HG03469 (cell line): ENCODE results near the gene CCSER1.
"Not testable (repeated sequence)": the region's sequence is repeated elsewhere in the genome, so short reads cannot be mapped to it uniquely, and the experiment has no call there.

Experiments used
- ATAC-seq: cut with Tn5 transposase; IDR thresholded peaks from one replicate; pipeline ENCODE4 v1.9.1; 2021; ENCODE audit warnings: mild to moderate bottlenecking, moderate library complexity, moderate number of reproducible peaks; ENCODE audit not compliant: unreplicated experiment

The CCSER1 gene

GRCh38 chr4:90798948-90799347 is 671.8 kb downstream of the CCSER1 start:
- no peak for ATAC-seq

GRCh38 chr4:90799895-90800294 is 672.7 kb downstream of the CCSER1 start:
- no peak for ATAC-seq

DNA sequence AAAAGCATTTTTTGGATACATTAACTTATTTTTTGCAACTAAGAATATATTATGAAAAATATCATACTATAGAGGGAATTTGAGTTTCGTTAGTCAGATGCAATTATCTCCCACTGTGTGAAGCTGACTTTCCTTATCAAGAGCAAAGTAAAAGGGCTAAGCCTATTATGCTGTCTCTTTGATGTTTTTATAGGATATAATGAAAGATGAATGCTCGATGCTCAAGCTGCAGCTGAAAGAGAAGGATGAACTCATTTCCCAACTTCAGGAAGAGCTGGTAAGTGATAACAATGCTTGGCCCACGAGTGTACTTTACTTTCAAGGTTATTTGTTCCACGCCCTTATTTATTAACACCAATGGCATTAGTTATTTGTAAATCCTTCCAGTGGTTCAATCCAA is 688.4 kb downstream of the CCSER1 start:
- ATAC-seq = no peak

- no peak for ATAC-seq
Observed at GRCh38 chr4:90816754-90817153, 689.6 kb downstream of the CCSER1 start.

GRCh38 chr4:90824266-90825150 is 697.3 kb downstream of the CCSER1 start:
- ATAC-seq = no peak

- ATAC-seq = no peak
Observed at GRCh38 chr4:90825849-90826248, 698.7 kb downstream of the CCSER1 start.

DNA sequence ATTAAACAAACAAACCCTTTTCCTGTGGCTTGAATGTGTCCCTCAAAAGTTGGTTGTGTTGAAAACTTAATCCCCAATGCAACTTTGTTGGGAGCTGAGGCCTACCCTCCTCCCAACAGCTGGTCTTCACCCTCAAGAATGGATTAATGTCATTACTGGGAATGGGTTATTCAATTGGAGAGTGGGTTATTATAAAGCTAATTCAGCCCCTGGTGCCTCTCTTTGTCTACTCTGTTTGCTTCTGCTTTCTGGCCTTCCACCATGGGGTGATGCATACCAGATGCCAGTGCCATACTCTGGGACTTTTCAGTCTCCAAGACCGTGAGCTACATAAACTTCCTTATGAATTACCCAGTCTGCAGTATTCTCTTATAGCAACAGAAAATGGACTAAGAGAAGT is 706.5 kb downstream of the CCSER1 start:
- no peak for ATAC-seq

DNA sequence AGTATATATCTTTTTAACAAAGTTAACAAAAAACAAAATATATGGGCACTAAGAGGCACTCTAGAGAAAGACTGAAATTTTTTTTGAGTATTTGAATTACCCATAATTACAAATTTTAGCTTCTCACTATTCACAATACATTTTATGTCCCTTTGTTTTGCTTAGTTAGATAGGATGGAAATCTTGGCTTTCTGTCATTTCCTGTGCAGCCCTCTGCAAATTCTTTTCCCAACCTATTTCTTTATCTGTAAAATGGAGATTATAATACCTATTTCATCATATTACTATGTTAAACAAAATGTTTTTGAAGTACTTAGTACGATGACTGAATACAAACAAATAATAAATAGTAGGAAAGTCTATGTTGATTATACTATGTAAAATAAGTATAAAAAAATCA is 710.0 kb downstream of the CCSER1 start:
- no peak for ATAC-seq

DNA sequence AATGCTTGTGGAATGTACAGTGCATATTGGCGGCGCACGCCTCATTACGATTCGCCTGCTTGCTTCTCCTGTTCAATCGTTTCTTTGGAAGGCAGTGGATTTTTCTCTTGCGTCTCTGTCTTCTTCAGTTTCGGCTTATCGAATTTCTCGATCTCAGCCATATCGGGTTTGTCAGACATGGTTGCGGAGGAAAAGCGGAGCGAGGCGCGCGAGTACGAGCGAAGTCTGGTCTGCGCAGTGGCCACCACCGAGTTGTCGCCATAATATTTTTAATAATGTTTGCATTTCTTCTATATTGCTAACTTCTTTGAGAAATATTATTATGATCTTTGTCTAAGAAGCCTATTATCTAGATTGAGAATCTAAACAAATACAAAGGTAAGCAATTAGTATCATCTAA is 711.7 kb downstream of the CCSER1 start:
- not testable (repeated sequence) for ATAC-seq

DNA sequence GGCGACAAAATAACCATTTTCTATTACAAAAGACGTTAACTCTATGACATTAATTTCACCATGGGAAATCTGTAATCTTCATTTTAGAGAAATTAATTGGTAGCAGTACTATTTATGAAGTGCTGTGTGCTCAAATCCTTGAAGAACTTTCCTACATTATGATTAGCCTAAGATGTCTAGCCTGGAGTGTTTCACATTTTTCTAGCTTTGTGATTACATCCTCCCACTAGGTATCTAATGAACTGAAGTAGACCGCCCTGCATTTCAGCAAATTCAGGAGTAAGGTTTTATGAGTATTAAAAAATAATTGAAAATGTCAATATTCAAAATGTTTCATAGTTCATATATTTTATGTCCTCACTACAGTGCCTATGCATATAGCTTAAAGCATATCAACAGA is 713.1 kb downstream of the CCSER1 start:
- ATAC-seq = no peak

DNA sequence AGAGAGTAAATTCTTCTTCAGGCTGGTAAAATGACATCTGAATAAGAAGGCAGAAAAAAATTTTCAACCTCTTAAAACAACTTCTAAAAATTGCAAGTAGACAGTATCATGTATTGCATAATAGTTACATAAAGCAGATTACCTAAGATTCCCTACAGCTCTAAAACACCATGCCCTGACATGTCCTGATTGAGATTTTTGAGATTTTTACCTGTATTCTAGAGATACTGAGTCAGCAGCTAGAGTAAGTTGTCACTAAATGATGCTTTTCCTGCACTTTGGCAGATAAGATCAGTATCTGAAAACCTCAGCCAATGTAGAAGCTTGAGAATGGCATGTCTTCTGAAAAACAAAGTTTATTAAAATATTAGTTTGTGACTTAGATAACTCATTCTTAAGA is 713.6 kb downstream of the CCSER1 start:
- ATAC-seq = no peak

DNA sequence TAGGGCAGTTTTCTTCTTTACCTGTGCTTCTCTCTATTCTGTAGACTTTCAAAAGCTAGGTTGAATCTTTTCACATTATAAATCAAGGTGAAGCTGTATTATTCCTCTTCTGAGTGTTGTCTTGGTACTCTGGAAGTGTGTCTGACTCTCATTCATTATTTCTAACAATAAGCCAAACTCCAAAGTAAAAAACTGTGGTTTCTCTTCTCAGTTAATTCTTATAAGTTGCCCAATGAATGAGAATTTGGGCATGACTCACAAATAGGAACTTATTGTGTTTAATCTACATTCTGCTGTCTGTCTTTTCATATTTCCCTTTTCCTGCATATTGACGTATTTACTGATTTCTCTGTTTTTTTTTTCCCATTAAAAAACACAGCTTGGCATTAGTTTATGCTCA is 714.5 kb downstream of the CCSER1 start:
- no peak for ATAC-seq

- peak; percentile 93 for ATAC-seq
Observed at GRCh38 chr4:90842960-90843359, 715.8 kb downstream of the CCSER1 start.

GRCh38 chr4:90844241-90844640 is 717.0 kb downstream of the CCSER1 start:
- no peak for ATAC-seq

DNA sequence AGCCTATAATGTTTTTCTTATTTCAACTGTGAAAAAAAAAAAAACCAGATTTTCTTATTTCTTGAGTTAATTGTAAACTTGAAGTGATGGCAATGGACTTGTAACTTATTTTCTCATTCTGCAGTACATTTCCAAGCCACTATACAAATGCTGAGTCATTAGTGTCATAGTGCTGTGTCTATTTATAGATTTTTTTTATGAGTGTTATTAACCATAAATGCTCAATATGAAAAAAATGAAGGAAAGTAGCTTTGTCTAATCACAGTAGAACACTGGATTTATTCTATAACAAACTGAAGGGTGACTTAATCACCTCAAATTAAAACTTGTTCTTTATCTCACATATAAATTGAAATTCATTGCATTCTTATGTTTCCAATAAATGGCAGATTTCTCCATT is 718.6 kb downstream of the CCSER1 start:
- no peak for ATAC-seq

- ATAC-seq = no peak
Observed at GRCh38 chr4:90852237-90852636, 725.0 kb downstream of the CCSER1 start.

- no peak for ATAC-seq
Observed at GRCh38 chr4:90855111-90855510, 727.9 kb downstream of the CCSER1 start.

DNA sequence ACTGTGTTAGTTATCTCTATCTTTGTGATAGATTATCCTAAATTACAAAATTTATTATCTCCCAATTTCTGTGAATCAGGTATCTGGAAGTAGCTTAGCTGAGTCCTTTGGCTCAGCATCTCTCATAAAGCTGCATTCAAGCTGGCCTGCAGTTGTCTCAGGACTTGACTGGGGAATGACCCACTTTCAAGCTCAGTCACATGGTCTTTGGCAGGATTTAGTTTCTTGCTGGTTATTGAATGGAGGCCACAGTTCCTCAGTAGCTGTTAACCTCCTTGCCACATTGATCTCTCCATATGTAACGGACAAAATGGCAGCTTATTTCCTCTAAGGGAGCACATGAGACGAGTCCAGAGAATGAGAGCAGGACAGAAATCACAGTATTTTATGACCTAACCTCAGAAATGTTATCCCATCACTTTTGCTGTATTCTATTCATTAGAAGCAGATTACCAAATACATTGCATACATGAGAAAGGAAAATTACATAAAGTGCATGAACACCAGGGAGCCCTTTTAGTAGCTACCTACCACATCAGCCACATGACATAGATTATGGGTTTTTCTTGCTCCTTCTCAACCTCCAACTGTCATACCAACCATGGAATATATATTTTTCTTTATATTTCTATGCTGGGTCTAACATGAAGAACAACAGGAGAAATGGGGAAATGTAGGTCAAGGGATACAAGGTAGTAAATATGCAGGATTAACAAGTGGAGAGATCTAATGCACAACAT is 730.1 kb downstream of the CCSER1 start:
- no peak for ATAC-seq

DNA sequence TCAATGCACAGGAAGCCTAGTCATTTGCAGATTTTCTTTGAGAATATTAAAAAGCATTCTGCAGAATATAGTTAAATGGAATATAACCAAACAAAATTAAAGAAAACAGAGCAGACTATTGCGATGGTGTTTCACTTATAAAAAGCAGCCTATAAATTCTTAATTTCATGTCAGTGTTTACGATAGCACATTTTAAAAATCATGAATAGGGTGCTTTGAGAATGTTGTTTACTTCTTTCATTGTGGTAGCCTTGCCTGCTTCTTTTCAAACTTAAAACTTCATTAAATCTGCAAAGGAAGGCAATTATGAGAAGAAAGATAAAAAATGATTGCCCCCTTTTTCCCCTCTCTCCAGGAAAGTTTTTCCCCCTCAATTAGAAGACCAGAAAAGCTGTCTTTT is 748.6 kb downstream of the CCSER1 start:
- ATAC-seq = no peak

DNA sequence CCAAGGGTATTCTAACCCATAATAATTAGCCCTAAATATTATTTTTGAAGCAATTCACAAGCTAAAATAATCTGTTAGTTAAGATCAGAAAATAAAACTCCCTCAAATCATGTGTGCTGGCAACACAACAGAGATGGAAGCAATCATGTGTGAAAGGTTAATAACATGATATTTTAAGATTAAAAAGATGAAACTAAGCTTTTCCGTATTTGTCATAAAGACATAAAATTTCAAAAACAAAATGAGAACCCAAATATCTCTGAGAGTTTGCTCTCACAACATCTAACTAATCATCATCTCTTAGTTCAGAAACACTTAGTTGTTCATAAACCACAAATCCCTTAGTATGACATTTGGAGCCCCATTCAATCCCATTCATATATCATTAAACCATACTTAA is 749.1 kb downstream of the CCSER1 start:
- no peak for ATAC-seq

DNA sequence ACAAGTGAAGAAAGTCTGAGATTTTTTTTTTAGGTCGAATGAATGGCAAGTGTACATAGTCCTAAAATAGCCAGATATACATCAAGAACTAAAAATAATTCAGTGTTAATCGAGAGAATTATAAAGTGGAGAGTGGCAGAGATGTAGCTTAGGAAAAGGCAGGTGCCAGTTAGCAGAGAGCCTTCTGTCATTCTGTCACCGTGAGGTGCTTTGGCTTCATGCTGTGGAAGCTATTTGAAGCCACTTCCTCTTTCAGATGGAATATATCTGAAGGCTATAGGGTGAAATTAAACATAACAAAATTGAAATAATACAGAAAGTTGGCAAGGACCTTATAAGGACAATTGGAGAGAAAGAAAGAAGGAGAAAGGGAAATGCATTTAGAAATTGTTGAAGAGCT is 756.3 kb downstream of the CCSER1 start:
- no peak for ATAC-seq

DNA sequence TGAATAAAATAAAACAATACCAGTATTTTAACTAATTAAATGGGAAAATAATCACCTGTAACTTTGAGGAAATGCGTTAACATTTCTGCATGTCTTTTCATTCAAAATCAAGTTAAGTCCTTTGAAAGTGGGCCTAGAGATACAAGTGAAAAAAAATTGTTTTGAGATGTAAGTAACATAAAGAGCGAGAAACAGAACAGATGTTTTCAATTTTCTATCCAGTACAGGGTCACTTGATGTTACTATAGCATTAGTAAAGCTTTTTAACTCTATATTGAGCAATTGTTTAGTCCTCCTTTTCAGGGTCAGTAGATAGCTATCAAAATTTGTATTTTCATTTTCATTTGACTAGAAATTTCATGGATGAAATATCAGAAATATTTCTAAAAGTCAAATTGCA is 761.4 kb downstream of the CCSER1 start:
- no peak for ATAC-seq
